Stimulated activated memory B cell treated with anti-CD40 and anti-IgM and Interleukin-4, amounts not matched to agents 10 μg/mL and 1 μg/mL and 100 μg/mL, for 72 hours (primary cell): ENCODE data around the gene RIT1.

Experiments
- ATAC-seq: fragments of 150-1000 bp; cut with Tn5 transposase; 2 replicates; pipeline ENCODE4 v1.10.0; 2021
- H3K27ac Mint-ChIP-seq: one replicate; pipeline ENCODE4 v1.8.0; 2022; ENCODE audit warnings: mild to moderate bottlenecking, mixed read lengths
- H3K27me3 Mint-ChIP-seq: one replicate; pipeline ENCODE4 v1.8.0; 2022; ENCODE audit warnings: mixed read lengths
- H3K36me3 Mint-ChIP-seq: one replicate; pipeline ENCODE4 v1.8.0; 2022; ENCODE audit warnings: mixed read lengths
- H3K4me1 Mint-ChIP-seq: one replicate; pipeline ENCODE4 v1.8.0; 2022; ENCODE audit warnings: mixed read lengths
- H3K4me3 Mint-ChIP-seq: one replicate; pipeline ENCODE4 v1.8.0; 2022; ENCODE audit warnings: mild to moderate bottlenecking, moderate library complexity, mixed read lengths
- H3K9me3 Mint-ChIP-seq: one replicate; pipeline ENCODE4 v1.8.0; 2022; ENCODE audit warnings: mixed read lengths

RIT1 gene

DNA sequence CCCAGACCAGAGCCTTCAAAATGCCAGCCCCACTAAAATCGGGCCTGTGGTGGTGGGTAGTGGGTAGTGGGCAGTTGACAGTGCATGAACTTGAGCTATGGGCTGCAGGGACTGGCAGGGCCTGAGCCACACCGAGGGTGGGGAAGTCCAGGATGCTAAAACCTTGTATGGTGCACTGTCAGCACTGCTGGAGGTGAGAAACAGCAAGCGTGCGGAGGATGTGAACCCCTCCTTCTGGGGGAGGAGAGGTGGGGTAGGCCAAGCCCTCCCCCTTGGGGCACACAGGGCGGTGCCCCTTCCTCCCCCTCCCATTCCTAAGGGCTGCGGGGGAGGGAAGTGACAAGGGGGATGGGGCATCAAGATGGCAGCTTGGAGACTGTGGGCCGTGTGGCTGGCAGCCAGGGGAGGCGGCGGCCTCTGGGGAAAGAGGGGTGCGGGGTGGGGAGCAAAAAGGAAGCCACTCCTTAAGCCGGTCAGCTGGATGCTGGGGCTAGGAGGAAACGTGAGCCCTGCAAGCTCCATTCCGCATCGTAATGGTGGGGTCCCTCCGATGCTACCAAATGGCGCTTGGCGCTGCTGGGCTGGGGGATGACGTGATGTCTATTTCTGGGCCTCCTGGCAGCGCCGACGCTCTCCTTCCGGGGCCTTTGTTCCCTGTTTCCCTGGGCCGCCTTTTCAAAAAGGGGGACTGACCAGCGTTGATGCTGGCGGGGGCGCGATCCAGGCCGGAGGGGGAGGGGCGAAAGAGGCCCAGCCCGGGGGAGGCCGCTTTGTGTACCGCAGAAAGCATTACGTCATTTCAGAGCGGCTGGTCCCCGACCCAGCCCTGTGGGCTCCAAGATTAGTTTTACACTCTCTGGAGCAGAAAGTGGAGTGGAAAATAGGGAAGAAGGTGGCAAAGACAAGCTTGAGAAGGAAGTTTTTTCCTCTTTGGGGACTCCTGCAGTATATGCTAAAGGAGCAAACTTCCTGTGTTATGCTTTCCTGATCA is 51.0 kb downstream of the RIT1 start:
- Mint-ChIP-seq H3K27me3 (peaks cover 21% of the 10 kb centered on the region), H3K36me3 (peaks cover 2% of the 10 kb centered on the region), H3K4me1 (peaks cover 42% of the 10 kb centered on the region), H3K4me3 (peak overlapping the region; percentile 86), H3K27ac (peak overlapping the region; percentile 95), H3K9me3 (no peaks in the 10 kb centered on the region)
- peak; percentile 47 for ATAC-seq

DNA sequence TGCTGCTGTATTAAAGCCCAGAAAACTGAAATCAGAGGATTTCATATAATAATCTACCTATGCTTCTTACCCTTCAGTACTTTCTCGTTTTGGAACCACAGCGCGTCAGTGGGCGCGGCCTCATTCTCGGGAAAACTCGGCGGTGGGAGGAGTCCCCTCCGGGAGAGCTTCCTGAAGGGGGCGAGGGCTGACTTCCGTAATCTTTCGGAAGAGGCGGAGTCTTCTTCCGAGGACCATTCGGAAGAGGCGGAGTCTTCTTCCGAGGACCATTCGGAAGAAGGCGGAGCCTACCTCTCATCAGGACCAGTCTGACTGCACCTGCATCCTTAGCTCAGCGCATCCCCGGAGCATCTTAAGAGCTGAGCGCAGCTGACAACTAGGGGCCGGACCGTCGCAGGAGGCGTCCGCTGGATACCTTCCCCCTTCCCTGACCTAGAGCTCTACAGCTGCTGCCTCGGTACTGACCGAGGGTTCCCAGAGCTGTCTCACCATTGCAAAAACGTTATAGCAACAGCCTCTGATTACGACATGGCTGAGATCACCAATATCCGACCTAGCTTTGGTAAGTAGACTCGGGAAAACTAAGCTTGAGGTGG is 51.8 kb downstream of the RIT1 start, which contains the start of gene SYT11:
Gene SYT11 (plus strand): TSS at position 334 of the 596 bp plus-strand sequence. CDS start 195 bp downstream, at position 529.
- Mint-ChIP-seq H3K4me3 (peak within 1 kb of the TSS; percentile 86), H3K27ac (peak within 1 kb of the TSS; percentile 95), H3K4me1 (peaks cover 44% of the 10 kb centered on the region), H3K9me3 (no peaks in the 10 kb centered on the region), H3K36me3 (peaks cover 9% of the 10 kb centered on the region), H3K27me3 (peaks cover 21% of the 10 kb centered on the region)
- peak; percentile 94 for ATAC-seq

DNA sequence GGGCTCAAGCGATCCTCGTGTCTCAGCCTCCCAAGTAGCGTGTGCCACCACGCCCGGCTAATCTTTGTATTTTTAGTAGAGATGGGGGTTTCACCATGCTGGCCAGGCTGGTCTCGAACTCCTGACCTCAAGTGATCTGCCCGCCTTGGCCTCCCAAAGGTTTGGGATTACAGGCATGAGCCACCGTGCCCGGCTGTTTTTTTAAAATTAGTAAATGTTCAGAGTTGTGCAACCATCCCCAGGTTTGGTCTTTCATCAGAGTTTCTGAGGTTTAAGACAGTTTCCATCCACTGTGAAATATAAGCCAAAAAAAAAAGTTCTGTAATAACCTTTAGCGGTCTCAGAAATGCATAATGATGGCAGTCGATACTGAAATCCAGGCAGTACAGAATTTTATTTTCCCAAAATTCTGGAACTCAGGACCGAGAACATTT is 52.3 kb downstream of the RIT1 start:
- Mint-ChIP-seq H3K27ac (peak overlapping the region; percentile 95), H3K27me3 (peaks cover 21% of the 10 kb centered on the region), H3K4me3 (peak overlapping the region; percentile 86), H3K9me3 (no peaks in the 10 kb centered on the region), H3K4me1 (peaks cover 44% of the 10 kb centered on the region), H3K36me3 (peaks cover 11% of the 10 kb centered on the region)
- ATAC-seq, result peak; percentile 25

GRCh38 chr1:155856975-155857930 is 53.9 kb downstream of the RIT1 start, which contains the start of gene GON4L:
TSS of gene GON4L (minus strand) at chr1:155857214. CDS start at chr1:155853780, 3,434 bp downstream.
- peak; percentile 83 for ATAC-seq
- H3K4me3 Mint-ChIP-seq, result peak within 1 kb of the TSS; percentile 99
- H3K27ac Mint-ChIP-seq, result peak within 1 kb of the TSS; percentile 95
- H3K4me1 Mint-ChIP-seq, result peaks cover 54% of the 10 kb centered on the region
- peaks cover 23% of the 10 kb centered on the region for H3K36me3 Mint-ChIP-seq
- no peaks in the 10 kb centered on the region for H3K9me3 Mint-ChIP-seq
- peaks cover 14% of the 10 kb centered on the region for H3K27me3 Mint-ChIP-seq

- H3K27me3 Mint-ChIP-seq, result peaks cover 7% of the 10 kb centered on the region
- peak overlapping the region; percentile 99 for H3K4me3 Mint-ChIP-seq
- H3K36me3 Mint-ChIP-seq, result peaks cover 29% of the 10 kb centered on the region
- peaks cover 63% of the 10 kb centered on the region for H3K4me1 Mint-ChIP-seq
- H3K27ac Mint-ChIP-seq, result peak overlapping the region; percentile 95
- ATAC-seq, result no peak
- no peaks in the 10 kb centered on the region for H3K9me3 Mint-ChIP-seq
Measured at GRCh38 chr1:155856257-155856974, 54.7 kb downstream of the RIT1 start.

DNA sequence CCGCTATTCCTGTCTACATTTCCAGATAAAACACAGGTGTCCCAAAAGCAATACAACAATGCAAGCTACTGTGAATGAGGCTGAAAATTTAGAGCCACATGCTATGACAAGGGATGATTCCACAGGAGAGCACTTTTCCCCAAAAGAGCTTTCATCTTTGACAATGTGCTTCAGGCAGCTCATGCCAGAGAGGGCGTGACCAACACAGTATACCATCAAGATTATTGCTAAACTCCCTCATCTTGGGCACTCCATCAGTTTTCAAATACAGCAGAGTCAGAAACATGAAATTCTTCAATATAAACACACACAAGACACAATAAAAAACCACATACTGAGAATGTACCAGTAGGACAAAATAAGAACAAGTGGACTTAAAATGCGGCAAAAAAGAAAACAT is 60.8 kb downstream of the RIT1 start:
- no peak overlapping the region for H3K4me3 Mint-ChIP-seq
- no peak for ATAC-seq
- H3K27me3 Mint-ChIP-seq, result no peaks in the 10 kb centered on the region
- H3K36me3 Mint-ChIP-seq, result peaks cover 59% of the 10 kb centered on the region
- H3K27ac Mint-ChIP-seq, result no peak overlapping the region
- H3K9me3 Mint-ChIP-seq, result no peaks in the 10 kb centered on the region
- H3K4me1 Mint-ChIP-seq, result peaks cover 47% of the 10 kb centered on the region

DNA sequence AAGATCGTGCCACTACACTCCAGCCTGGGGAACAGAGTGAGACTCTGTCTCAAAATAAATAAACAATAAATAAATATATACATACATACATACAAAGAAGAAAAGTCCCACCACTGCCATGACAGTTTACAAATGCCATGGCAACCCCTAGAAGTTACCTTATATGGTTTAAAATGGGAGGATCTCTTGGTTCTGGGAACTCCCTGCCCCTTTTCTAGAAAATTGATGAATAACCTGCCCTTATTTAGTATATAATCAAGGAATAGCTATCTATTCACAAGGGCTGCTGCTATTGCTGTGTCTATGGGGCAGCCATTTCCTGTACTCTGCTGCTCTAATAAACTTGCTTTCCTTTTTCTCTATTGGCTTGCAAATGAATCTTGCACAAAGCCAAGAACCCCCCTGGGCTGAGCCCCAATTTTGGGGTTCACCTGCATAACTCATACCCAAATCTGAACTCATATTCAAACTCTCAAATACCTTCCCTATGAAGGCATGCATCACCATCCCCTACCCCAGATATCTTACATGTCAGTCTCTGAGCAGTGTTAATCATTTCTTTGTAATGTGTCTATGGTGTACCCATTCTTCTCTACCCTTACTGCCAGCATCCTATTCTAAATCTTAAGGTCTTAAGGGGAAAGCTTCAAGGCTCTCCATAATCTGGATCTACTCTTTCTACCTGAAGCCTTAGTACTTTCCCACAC is 63.2 kb downstream of the RIT1 start:
- Mint-ChIP-seq H3K27me3 (no peaks in the 10 kb centered on the region), H3K9me3 (no peaks in the 10 kb centered on the region), H3K36me3 (peaks cover 66% of the 10 kb centered on the region), H3K27ac (peak overlapping the region; percentile 35), H3K4me3 (no peak overlapping the region), H3K4me1 (peaks cover 60% of the 10 kb centered on the region)
- ATAC-seq, result no peak
